Astrocyte (in vitro differentiated cells and primary cell): ENCODE results near the gene COPS7B. TPM values are rescaled to one million over a fixed set of nuclear protein-coding genes. Genes with fewer than 3 reads are reported as not detected.

Experiments used
- DNase-seq: peaks from one replicate; pipeline ENCODE4 v3.0.0-alpha.2; 2010; ENCODE audit warnings: low read depth
- FAIRE-seq: peaks from 2 replicates; lab custom pipeline; 2011; peaks lifted over from hg19 to GRCh38; lab: Jason Lieb, UNC
- H2AFZ ChIP-seq: 2 replicates; pipeline ENCODE4 v1.6.0; 2012; ENCODE audit warnings: low read depth, low read length, inconsistent platforms
- H3K27ac ChIP-seq: 2 replicates; pipeline ENCODE4 v1.5.1; 2011; ENCODE audit warnings: low read depth, low read length, inconsistent platforms
- H3K27me3 ChIP-seq: 2 replicates; pipeline ENCODE4 v1.6.0; 2011; ENCODE audit warnings: low read length, inconsistent platforms; ENCODE audit not compliant: insufficient read depth
- H3K36me3 ChIP-seq: 2 replicates; pipeline ENCODE4 v1.5.1; 2011; ENCODE audit warnings: low read length, inconsistent platforms; ENCODE audit not compliant: insufficient read depth
- H3K4me1 ChIP-seq: 2 replicates; pipeline ENCODE4 v1.5.1; 2011; ENCODE audit warnings: low read length, inconsistent platforms; ENCODE audit not compliant: insufficient read depth
- H3K4me2 ChIP-seq: 2 replicates; pipeline ENCODE4 v1.6.0; 2012; ENCODE audit warnings: low read length, inconsistent platforms
- H3K4me3 ChIP-seq: 2 replicates; pipeline ENCODE4 v1.5.1; 2011; ENCODE audit warnings: low read depth, mild to moderate bottlenecking, low read length, inconsistent platforms; ENCODE audit not compliant: insufficient read depth
- H3K79me2 ChIP-seq: 2 replicates; pipeline ENCODE4 v1.6.0; 2012; ENCODE audit warnings: mild to moderate bottlenecking, low read length, inconsistent platforms; ENCODE audit not compliant: insufficient read depth
- H3K9ac ChIP-seq: 2 replicates; pipeline ENCODE4 v1.6.0; 2012; ENCODE audit warnings: mild to moderate bottlenecking, low read length, inconsistent platforms
- H3K9me3 ChIP-seq: 2 replicates; pipeline ENCODE4 v1.5.1; 2012; ENCODE audit warnings: low read depth, mild to moderate bottlenecking, low read length, inconsistent platforms; ENCODE audit not compliant: insufficient read depth
- H4K20me1 ChIP-seq: 2 replicates; pipeline ENCODE4 v1.6.0; 2012; ENCODE audit warnings: low read length, inconsistent platforms; ENCODE audit not compliant: insufficient read depth
- H3K27ac Mint-ChIP-seq: one replicate; pipeline ENCODE4 v1.8.0; 2021; ENCODE audit warnings: mild to moderate bottlenecking, mixed read lengths; ENCODE audit not compliant: unreplicated experiment
- H3K27me3 Mint-ChIP-seq: one replicate; pipeline ENCODE4 v1.8.0; 2021; ENCODE audit warnings: low read depth, mixed read lengths; ENCODE audit not compliant: unreplicated experiment
- H3K36me3 Mint-ChIP-seq: one replicate; pipeline ENCODE4 v1.8.0; 2021; ENCODE audit warnings: low read depth, mixed read lengths; ENCODE audit not compliant: unreplicated experiment
- H3K4me1 Mint-ChIP-seq: one replicate; pipeline ENCODE4 v1.8.0; 2021; ENCODE audit warnings: low read depth, mixed read lengths; ENCODE audit not compliant: unreplicated experiment
- H3K4me3 Mint-ChIP-seq: one replicate; pipeline ENCODE4 v1.8.0; 2021; ENCODE audit warnings: mild to moderate bottlenecking, moderate library complexity, mixed read lengths; ENCODE audit not compliant: unreplicated experiment
- H3K9me3 Mint-ChIP-seq: one replicate; pipeline ENCODE4 v1.8.0; 2021; ENCODE audit warnings: mild to moderate bottlenecking, mixed read lengths; ENCODE audit not compliant: unreplicated experiment
- CTCF ChIP-seq: IDR thresholded peaks from 2 replicates; pipeline ENCODE4 v1.5.1; 2011; ENCODE audit warnings: low read depth, mild to moderate bottlenecking, inconsistent platforms, low read length, moderate library complexity; ENCODE audit not compliant: insufficient read depth
- EZH2 ChIP-seq: IDR thresholded peaks from 2 replicates; pipeline ENCODE4 v1.6.1; 2012; ENCODE audit warnings: mild to moderate bottlenecking, low read length, inconsistent platforms; ENCODE audit not compliant: insufficient read depth
- total RNA-seq: library from RNA; stranded (reverse); gene quantifications from 2 replicates; pipeline ENCODE4 v1.2.1, GENCODE V29; 2021

COPS7B gene
- total RNA-seq, 1 donor from 2014 or later: 45.0 TPM

GRCh38 chr2:231854616-231855125, 68.4 kb downstream of the COPS7B start:
- Mint-ChIP-seq H3K27me3 (peaks cover 28% of the 10 kb centered on the region), H3K4me3 (no peak overlapping the region), H3K27ac (no peak overlapping the region), H3K9me3 (peaks cover 6% of the 10 kb centered on the region), H3K4me1 (no peaks in the 10 kb centered on the region), H3K36me3 (no peaks in the 10 kb centered on the region)
- TF ChIP-seq CTCF (no peak), EZH2 (no peak)
- FAIRE-seq: no peak
- Histone ChIP-seq H3K36me3 (no peaks in the 10 kb centered on the region), H3K27me3 (peaks cover 4% of the 10 kb centered on the region), H3K9me3 (no peaks in the 10 kb centered on the region), H3K79me2 (no peaks in the 10 kb centered on the region), H3K27ac (no peak overlapping the region), H3K9ac (no peak overlapping the region), H3K4me1 (no peaks in the 10 kb centered on the region), H3K4me2 (no peak overlapping the region), H2AFZ (no peak overlapping the region), H4K20me1 (no peaks in the 10 kb centered on the region), H3K4me3 (no peak overlapping the region)
- DNase-seq: no peak

DNA sequence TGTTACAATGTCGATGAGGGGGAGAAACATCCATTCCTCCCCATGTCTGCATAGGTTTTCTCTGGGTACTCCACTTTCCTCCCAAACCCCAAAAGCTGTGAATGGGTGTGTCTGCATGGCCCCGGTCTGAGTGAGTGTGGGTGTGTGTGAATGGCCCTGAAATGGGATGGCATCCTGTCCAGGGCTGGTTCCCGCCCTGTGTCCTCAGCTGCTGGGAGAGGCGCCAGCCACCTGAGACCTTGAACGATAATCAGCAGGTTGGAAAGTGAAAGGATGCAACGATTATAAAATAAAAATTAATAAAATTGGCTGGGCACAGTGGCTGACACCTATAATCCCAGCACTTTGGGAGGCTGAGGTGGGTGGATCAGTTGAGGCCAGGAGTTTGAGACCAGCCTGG, 70.7 kb downstream of the COPS7B start:
- Histone ChIP-seq H3K79me2 (no peaks in the 10 kb centered on the region), H3K27ac (no peak overlapping the region), H2AFZ (no peak overlapping the region), H3K4me1 (no peaks in the 10 kb centered on the region), H3K27me3 (no peaks in the 10 kb centered on the region), H4K20me1 (no peaks in the 10 kb centered on the region), H3K4me2 (no peak overlapping the region), H3K36me3 (no peaks in the 10 kb centered on the region), H3K9ac (no peak overlapping the region), H3K4me3 (no peak overlapping the region), H3K9me3 (no peaks in the 10 kb centered on the region)
- no peak overlapping the region for H3K4me3 Mint-ChIP-seq
- no peaks in the 10 kb centered on the region for H3K4me1 Mint-ChIP-seq
- FAIRE-seq: no peak
- H3K27me3 Mint-ChIP-seq: peaks cover 24% of the 10 kb centered on the region
- DNase-seq: no peak
- no peak overlapping the region for H3K27ac Mint-ChIP-seq
- H3K9me3 Mint-ChIP-seq: no peaks in the 10 kb centered on the region
- H3K36me3 Mint-ChIP-seq: no peaks in the 10 kb centered on the region
- TF ChIP-seq EZH2 (no peak), CTCF (no peak)

Other genes starting within 250 kb of the COPS7B start
- not detected in 2 replicates for gene TEX44, start 193.6 kb upstream of the COPS7B start, total RNA-seq
- gene PTMA, start 77.9 kb upstream of the COPS7B start, total RNA-seq: 396 and 469 TPM in 2 replicates
- 18.9 and 19.0 TPM in 2 replicates for gene PDE6D, start 5.2 kb upstream of the COPS7B start, total RNA-seq
- gene NPPC, start 140.0 kb downstream of the COPS7B start, total RNA-seq: 0.66 and 0.84 TPM in 2 replicates
- gene DIS3L2, start 175.3 kb downstream of the COPS7B start, total RNA-seq: 20.5 and 24.0 TPM in 2 replicates